ENCODE data around the gene NELL1. TPM values are rescaled to one million over a fixed set of nuclear protein-coding genes. Genes with fewer than 3 reads are reported as not detected.

Gene NELL1
- total RNA-seq, 2 experiments from 2014 or later: not detected

DNA sequence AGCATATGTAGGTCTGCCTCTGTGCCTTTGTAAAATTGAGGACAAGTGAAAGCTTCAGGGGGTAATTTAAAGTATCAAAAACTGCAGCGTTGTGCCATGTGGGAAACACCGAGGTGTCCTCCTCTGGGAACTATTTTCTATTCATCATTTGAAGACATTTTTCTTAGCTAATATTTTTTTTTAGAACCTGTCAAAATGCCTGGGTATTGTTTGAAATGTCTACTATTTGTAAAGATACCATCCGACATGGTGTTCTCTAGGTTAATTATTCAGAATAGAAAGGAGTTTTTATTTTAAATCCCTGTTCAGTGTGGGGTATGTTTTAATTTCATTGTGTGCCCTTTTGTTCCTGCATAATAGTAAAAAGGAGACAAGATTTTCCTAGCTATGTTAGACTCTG, 490.8 kb downstream of the NELL1 start:
- Mint-ChIP-seq H3K4me3 (no peak overlapping the region), H3K27ac (no peak overlapping the region)

GRCh38 chr11:21169639-21170038, 500.3 kb downstream of the NELL1 start:
- H3K9me3 Mint-ChIP-seq: peaks cover 12% of the 10 kb centered on the region
- ChIA-PET POLR2A (no interaction called here), CTCF (no interaction called here)
- no peaks in the 10 kb centered on the region for H3K36me3 Mint-ChIP-seq (ENCODE audit: low read depth)
- H3K4me3 Mint-ChIP-seq: no peak overlapping the region
- H3K4me1 Mint-ChIP-seq: no peaks in the 10 kb centered on the region
- no peaks in the 10 kb centered on the region for H3K27me3 Mint-ChIP-seq
- H3K27ac Mint-ChIP-seq: no peak overlapping the region
- DNase-seq: no peak

More for the DNA sequence above, 490.8 kb downstream of the NELL1 start:
- no peaks in the 10 kb centered on the region for H3K9me3 Mint-ChIP-seq
- ChIA-PET POLR2A (no interaction called here), CTCF (no interaction called here)
- no peak for DNase-seq
- H3K4me1 Mint-ChIP-seq: no peaks in the 10 kb centered on the region
- H3K36me3 Mint-ChIP-seq (ENCODE audit: low read depth): no peaks in the 10 kb centered on the region
- no peaks in the 10 kb centered on the region for H3K27me3 Mint-ChIP-seq

- CTCF ChIA-PET: no interaction called here
- Mint-ChIP-seq H3K27me3 (no peaks in the 10 kb centered on the region), H3K4me3 (no peak overlapping the region), H3K9me3 (peaks cover 9% of the 10 kb centered on the region), H3K36me3 (ENCODE audit: low read depth) (no peaks in the 10 kb centered on the region), H3K27ac (no peak overlapping the region), H3K4me1 (no peaks in the 10 kb centered on the region)
- DNase-seq: no peak
- POLR2A ChIA-PET: no interaction called here
Observed at GRCh38 chr11:21173476-21173875, 504.1 kb downstream of the NELL1 start.

DNA sequence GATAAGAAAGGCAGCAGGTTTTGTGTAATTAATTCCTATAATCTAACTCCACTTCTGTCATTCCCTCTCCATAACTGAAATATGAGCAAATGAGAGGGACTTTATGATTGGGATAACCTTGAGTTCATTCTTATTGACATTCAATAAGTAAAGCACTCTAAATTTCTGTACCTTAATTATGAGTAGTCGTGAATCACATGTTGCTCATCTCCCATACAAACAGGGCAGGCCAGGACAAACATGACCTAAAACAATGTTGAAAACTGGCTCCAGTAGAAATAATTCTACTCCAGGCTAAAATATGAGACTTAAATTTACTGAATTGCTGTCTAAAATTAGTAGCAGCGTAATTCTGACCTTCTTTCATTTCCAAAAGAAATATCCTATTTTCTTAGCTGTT, 505.4 kb downstream of the NELL1 start:
- Mint-ChIP-seq H3K4me3 (no peak overlapping the region), H3K9me3 (peaks cover 7% of the 10 kb centered on the region), H3K4me1 (no peaks in the 10 kb centered on the region), H3K27me3 (no peaks in the 10 kb centered on the region), H3K36me3 (ENCODE audit: low read depth) (no peaks in the 10 kb centered on the region), H3K27ac (no peak overlapping the region)
- POLR2A ChIA-PET: no interaction called here
- CTCF ChIA-PET: no interaction called here
- no peak for DNase-seq

DNA sequence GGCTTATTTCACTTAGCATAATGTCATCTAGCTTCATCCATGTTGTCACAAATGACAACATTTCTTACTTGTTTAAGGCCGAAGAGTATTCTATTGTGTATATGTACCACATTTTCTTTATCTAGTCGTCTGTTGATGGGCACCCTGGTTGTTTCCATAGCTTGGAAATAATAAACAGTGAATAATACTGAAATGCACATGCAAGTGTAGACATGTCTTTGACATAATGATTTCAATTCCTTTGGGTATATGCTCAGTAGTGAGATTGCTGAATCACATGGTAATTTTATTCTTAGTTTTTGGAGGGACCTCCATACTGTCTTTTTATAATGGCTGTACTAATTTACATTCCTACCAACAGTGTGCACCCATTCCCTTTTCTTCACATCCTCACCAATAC, 508.0 kb downstream of the NELL1 start:
- CTCF ChIA-PET: no interaction called here
- no peaks in the 10 kb centered on the region for H3K4me1 Mint-ChIP-seq

GRCh38 chr11:21179770-21180169, 510.4 kb downstream of the NELL1 start:
- H3K36me3 Mint-ChIP-seq (ENCODE audit: low read depth): no peaks in the 10 kb centered on the region
- H3K9me3 Mint-ChIP-seq: peaks cover 6% of the 10 kb centered on the region
- H3K27me3 Mint-ChIP-seq: no peaks in the 10 kb centered on the region
- CTCF ChIA-PET: no interaction called here
- H3K4me1 Mint-ChIP-seq: no peaks in the 10 kb centered on the region
- no peak overlapping the region for H3K4me3 Mint-ChIP-seq
- DNase-seq: no peak
- no peak overlapping the region for H3K27ac Mint-ChIP-seq
- POLR2A ChIA-PET: no interaction called here

More for the DNA sequence above, 508.0 kb downstream of the NELL1 start:
- POLR2A ChIA-PET: no interaction called here
- no peak overlapping the region for H3K4me3 Mint-ChIP-seq
- peaks cover 4% of the 10 kb centered on the region for H3K9me3 Mint-ChIP-seq
- H3K36me3 Mint-ChIP-seq (ENCODE audit: low read depth): no peaks in the 10 kb centered on the region
- no peak overlapping the region for H3K27ac Mint-ChIP-seq
- no peak for DNase-seq
- no peaks in the 10 kb centered on the region for H3K27me3 Mint-ChIP-seq

- Mint-ChIP-seq H3K27me3 (no peaks in the 10 kb centered on the region), H3K4me3 (no peak overlapping the region), H3K27ac (no peak overlapping the region), H3K4me1 (no peaks in the 10 kb centered on the region), H3K36me3 (ENCODE audit: low read depth) (no peaks in the 10 kb centered on the region), H3K9me3 (peaks cover 8% of the 10 kb centered on the region)
- ChIA-PET CTCF (no interaction called here), POLR2A (no interaction called here)
- no peak for DNase-seq
Observed at GRCh38 chr11:21180182-21180581, 510.8 kb downstream of the NELL1 start.

DNA sequence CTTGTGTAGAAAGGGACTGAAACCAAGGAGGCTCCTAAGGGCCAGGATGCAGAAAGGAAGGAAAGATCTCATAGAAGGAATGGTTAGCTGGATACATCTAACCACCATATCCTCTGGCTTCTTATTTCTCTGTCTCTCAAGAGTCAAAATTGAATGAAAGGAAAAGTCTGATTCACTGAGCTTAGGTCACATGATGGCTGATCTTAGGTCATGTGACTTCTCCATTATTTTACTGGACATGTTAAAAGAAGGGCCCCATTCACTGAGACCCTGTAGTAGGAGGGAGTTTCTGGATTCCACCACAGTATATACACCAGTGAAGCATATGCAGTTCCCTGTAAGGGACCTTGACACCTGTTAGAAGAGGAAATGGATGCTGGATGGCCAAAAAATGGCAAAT, 516.6 kb downstream of the NELL1 start:
- Mint-ChIP-seq H3K9me3 (peaks cover 6% of the 10 kb centered on the region), H3K4me1 (no peaks in the 10 kb centered on the region), H3K4me3 (no peak overlapping the region), H3K27me3 (no peaks in the 10 kb centered on the region), H3K36me3 (ENCODE audit: low read depth) (no peaks in the 10 kb centered on the region), H3K27ac (no peak overlapping the region)
- POLR2A ChIA-PET: no interaction called here
- CTCF ChIA-PET: no interaction called here
- DNase-seq: no peak

GRCh38 chr11:21190181-21190580, 520.8 kb downstream of the NELL1 start:
- Mint-ChIP-seq H3K9me3 (peaks cover 5% of the 10 kb centered on the region), H3K4me3 (no peak overlapping the region), H3K4me1 (no peaks in the 10 kb centered on the region), H3K27me3 (no peaks in the 10 kb centered on the region), H3K27ac (no peak overlapping the region), H3K36me3 (ENCODE audit: low read depth) (no peaks in the 10 kb centered on the region)
- ChIA-PET CTCF (no interaction called here), POLR2A (no interaction called here)
- DNase-seq: no peak

DNA sequence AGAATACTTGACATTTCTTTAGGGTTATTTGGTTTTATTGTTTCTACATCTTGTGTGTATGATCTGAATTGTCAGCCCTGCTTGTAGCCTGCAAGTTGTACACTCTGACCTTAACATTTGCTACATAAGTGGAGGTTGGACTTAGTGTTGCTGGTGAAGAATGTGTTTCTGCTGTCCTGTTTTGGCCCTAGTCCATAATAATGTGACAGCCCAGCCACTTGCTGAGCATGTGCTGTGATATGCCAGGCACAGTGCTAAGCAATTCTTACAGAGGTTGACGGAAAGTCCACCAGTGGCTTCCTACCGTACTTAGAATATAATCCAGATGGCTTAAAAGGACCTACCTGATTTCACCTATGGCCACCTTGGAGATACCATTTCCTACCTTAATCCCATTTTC, 526.6 kb downstream of the NELL1 start:
- POLR2A ChIA-PET: no interaction called here
- CTCF ChIA-PET: no interaction called here
- H3K27ac Mint-ChIP-seq: no peak overlapping the region
- H3K27me3 Mint-ChIP-seq: no peaks in the 10 kb centered on the region
- DNase-seq: no peak
- peaks cover 5% of the 10 kb centered on the region for H3K9me3 Mint-ChIP-seq
- H3K4me3 Mint-ChIP-seq: no peak overlapping the region
- H3K36me3 Mint-ChIP-seq (ENCODE audit: low read depth): no peaks in the 10 kb centered on the region
- no peaks in the 10 kb centered on the region for H3K4me1 Mint-ChIP-seq

DNA sequence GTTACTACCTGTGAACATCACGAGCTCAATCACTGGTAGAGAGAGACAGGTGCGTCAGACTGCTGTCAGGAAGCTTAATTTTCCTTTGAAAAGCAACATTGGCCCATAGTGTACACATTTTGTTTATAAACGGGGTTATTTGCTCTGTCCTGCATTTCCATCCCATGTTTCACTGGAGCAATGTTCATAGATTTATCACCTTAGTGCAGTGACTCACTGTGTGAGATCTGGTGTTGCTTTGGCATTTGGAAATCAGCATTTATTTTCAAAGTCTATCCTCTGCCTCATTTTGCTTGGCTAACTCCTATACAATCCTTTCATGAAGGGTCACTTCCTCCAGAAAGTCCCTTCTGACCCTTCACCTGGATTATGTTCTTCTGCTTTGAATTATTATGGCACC, 529.1 kb downstream of the NELL1 start:
- POLR2A ChIA-PET: no interaction called here
- CTCF ChIA-PET: no interaction called here
- Mint-ChIP-seq H3K27me3 (no peaks in the 10 kb centered on the region), H3K36me3 (ENCODE audit: low read depth) (no peaks in the 10 kb centered on the region), H3K27ac (no peak overlapping the region), H3K4me1 (no peaks in the 10 kb centered on the region), H3K9me3 (peaks cover 18% of the 10 kb centered on the region), H3K4me3 (no peak overlapping the region)
- no peak for DNase-seq

DNA sequence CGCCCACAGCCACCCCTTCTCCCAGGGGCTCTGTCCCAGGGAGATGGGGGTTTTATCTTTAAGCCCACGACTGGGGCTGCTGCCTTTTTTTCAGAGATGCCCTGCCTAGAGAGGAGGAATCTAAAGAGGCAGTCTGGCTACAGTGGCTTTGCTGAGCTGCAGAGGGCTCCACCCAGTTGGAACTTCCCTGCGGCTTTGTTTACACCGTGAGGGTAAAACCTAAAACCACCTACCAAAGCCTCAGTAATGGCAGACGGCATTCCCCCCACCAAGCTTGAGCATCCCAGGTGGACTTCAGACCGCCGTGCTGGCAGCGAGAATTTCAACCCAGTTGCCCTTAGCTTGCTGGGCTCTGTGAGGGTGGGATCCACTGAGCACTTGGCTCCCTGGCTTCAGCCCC, 535.8 kb downstream of the NELL1 start:
- no peaks in the 10 kb centered on the region for H3K4me1 Mint-ChIP-seq
- no peak for DNase-seq
- no peaks in the 10 kb centered on the region for H3K27me3 Mint-ChIP-seq
- no peaks in the 10 kb centered on the region for H3K36me3 Mint-ChIP-seq (ENCODE audit: low read depth)
- POLR2A ChIA-PET: no interaction called here
- no peak overlapping the region for H3K27ac Mint-ChIP-seq
- H3K4me3 Mint-ChIP-seq: no peak overlapping the region
- CTCF ChIA-PET: no interaction called here
- H3K9me3 Mint-ChIP-seq: peaks cover 17% of the 10 kb centered on the region

- Mint-ChIP-seq H3K9me3 (peaks cover 11% of the 10 kb centered on the region), H3K36me3 (ENCODE audit: low read depth) (no peaks in the 10 kb centered on the region), H3K4me3 (no peak overlapping the region), H3K27ac (no peak overlapping the region), H3K27me3 (no peaks in the 10 kb centered on the region), H3K4me1 (no peaks in the 10 kb centered on the region)
- POLR2A ChIA-PET: no interaction called here
- CTCF ChIA-PET: no interaction called here
- DNase-seq: no peak
Observed at GRCh38 chr11:21225860-21226259, 556.5 kb downstream of the NELL1 start.

- Mint-ChIP-seq H3K4me1 (no peaks in the 10 kb centered on the region), H3K4me3 (no peak overlapping the region), H3K9me3 (peaks cover 8% of the 10 kb centered on the region), H3K27ac (no peak overlapping the region), H3K36me3 (ENCODE audit: low read depth) (no peaks in the 10 kb centered on the region), H3K27me3 (no peaks in the 10 kb centered on the region)
- ChIA-PET POLR2A (no interaction called here), CTCF (no interaction called here)
- DNase-seq: no peak
Observed at GRCh38 chr11:21229224-21229623, 559.8 kb downstream of the NELL1 start.

- Mint-ChIP-seq H3K27me3 (no peaks in the 10 kb centered on the region), H3K27ac (no peak overlapping the region), H3K9me3 (no peaks in the 10 kb centered on the region), H3K4me3 (no peak overlapping the region), H3K36me3 (ENCODE audit: low read depth) (no peaks in the 10 kb centered on the region), H3K4me1 (no peaks in the 10 kb centered on the region)
- ChIA-PET POLR2A (no interaction called here), CTCF (no interaction called here)
- DNase-seq: no peak
Observed at GRCh38 chr11:21250196-21250595, 580.8 kb downstream of the NELL1 start.

Data from activated CD4-positive, alpha-beta memory T cell treated with anti-CD3 and anti-CD28 coated beads, Interleukin-2, amount 10 ng/mL, durations not matched to agents 7 days and 5 days (primary cell).